ENCODE results near the gene VASH1.

- TF ChIP-seq CTCF (IDR thresholded peaks at IDR 0.05), result no peak
- no peak for TF ChIP-seq EP300 (IDR thresholded peaks at IDR 0.05)
- no peak for TF ChIP-seq POLR2A (IDR thresholded peaks at IDR 0.05)
- TF ChIP-seq POLR2AphosphoS5 (IDR thresholded peaks at IDR 0.05), result no peak
These were observed 53.7 kb downstream of the VASH1 start for GRCh38 chr14:76814726-76815645.

Measured in gastroesophageal sphincter (tissue), 3 donors.